GM18870 (cell line): Measurements from ENCODE around the gene AAGAB.

ENCODE experiments used
- ATAC-seq: cut with Tn5 transposase; IDR thresholded peaks from one replicate; pipeline ENCODE4 v1.9.1; 2021; ENCODE audit warnings: moderate library complexity; ENCODE audit not compliant: unreplicated experiment

AAGAB gene

GRCh38 chr15:67174864-67175573 is 79.4 kb downstream of the AAGAB start:
- no peak for ATAC-seq

GRCh38 chr15:67174446-67174845 is 80.0 kb downstream of the AAGAB start:
- ATAC-seq, result no peak

GRCh38 chr15:67173786-67174185 is 80.7 kb downstream of the AAGAB start:
- no peak for ATAC-seq

DNA sequence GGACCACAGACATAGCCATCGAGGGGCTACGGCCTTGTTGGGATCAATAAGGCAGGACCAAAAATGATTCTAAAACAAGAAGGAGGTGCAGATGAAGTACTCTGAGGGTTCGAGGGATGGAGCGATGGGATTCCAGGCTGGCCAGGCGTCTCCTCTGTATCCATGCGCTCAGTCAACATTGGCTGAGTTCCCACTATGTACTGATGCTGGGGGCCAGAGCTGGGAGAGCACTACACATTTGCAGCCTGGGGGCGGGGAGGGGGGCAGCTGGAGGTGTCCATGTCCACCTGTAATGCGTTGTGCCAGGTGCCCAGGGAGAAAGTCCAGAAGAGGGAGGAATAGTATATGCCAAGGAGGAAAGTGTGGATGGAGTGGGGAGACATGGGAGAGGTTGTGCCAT is 81.5 kb downstream of the AAGAB start:
- no peak for ATAC-seq

DNA sequence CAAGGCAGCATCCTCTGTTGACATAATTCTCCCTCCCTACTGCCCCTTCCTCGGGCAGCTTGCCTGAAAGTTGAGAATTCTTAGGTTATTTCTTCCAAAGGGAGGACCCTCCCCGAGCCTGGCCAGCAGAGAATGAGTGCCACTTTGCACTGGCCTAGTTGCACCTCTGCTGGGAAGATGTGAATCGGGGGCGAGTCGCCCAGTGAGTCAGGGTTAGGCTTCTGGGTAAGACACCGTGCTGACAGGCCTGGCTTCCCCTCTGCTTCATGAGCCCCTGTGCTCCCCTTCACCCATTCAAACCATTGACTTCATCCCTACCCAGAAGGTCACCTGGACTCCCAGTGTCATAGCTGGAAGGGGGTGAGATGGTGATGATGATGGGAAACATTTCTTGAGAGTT is 82.3 kb downstream of the AAGAB start:
- ATAC-seq, result no peak

- ATAC-seq, result no peak
Observed at GRCh38 chr15:67171471-67171870, 83.0 kb downstream of the AAGAB start.

DNA sequence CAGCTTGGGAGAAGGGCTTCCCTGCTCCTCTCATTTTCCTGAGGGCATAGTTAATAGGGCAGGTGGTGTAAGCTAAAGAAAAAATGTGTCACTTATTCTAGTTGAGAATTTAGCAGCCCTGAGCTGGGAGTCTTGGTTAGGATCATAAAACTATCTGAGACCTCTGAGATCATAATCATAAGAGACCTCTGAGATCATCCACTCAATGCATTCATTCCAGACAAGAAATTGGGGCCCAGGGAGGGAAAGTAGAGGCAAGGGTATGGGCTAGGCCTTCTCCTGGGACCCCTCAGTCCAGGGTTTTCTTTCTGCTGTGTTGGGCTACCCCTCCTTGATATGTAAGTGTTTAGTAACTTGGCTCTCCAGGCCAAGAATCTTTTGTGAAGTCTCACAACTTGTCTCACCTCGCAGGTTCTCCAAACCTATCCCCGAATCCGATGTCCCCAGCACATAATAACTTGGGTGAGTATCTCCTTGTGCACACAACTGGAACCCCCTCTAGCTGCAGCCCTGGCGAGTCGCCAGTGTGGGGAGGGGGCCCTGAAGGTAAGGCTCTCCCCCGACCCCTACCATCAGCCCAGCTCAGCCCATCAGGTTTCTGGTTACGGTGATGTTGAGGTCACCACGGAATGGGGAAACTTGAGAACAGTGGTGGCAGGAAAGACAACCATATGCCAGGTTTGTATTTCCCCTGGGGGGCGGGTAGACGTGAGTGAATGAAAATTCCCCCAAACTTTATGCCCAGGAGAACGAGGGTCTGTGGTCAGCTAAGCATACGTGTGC is 84.1 kb downstream of the AAGAB start:
- no peak for ATAC-seq

DNA sequence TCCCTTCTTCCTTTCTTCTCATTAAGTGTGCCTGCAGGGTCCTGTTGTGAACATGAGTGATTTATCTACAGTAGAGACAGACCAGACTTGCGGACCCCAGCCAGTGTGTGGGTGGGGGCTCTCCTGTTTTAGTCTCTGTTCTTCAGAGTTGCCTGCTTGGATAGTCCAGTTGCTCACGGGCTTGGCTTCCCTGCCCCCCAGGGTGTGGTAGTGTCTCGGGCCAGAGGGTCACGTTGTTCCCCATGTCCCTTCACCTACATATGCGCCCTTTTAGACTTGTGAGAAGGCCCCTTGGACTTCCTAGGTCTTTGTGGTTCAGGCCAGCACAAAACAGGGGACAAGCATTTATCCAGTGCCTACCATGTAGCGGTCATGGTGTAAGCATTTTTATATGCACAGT is 85.8 kb downstream of the AAGAB start:
- ATAC-seq, result no peak

DNA sequence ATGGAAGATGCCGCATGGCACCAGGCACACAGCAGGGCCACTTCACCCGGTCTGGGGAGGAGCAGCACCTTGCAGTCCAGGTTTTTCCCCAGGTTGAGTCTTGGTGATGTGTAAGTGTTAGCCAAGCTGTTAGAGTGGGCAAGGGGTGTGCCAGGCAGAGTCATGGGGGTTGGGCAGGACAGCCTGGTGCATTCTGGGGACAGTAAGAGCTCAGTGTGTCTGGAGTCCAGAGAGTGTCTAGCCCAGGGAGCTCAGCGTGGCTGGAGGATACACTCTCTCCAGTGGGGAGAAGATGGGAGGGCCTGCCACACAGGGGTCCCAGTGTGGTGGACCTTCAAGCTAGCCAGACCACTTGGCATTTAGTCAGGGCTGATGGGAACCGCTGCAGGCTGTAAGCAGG is 87.4 kb downstream of the AAGAB start:
- ATAC-seq, result no peak

DNA sequence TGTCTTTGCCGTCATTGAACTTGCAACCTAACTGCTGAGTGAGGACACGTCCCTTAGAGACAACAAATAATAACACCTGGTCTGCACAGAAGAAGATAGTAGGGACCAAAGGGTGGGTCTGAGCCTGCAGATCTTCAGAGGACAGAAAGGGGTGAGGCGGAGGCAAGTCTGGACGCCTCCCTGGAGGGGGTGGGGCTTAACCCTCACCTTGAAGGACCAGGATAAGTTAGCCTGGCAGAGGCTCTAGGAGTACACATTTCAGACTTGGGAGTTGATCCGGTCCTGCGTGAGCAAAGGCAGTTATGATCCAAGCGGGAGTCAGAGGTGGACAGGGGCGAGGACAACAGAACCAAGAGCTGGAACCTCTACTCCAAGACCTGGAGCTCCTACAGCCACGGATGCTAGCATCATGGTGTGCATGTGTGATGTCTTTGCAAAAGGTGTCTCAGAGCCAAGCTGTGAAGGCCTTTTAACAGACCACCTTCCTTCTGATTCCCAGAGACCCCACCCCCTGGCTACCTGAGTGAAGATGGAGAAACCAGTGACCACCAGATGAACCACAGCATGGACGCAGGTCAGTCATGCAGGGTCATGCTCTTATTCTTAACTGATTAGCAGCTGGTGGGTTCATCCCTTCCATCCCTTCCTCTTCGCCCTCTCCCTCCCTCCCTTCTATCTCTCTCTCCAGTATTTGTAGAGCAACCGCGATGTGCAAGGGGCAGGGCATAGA is 88.0 kb downstream of the AAGAB start:
- no peak for ATAC-seq

- no peak for ATAC-seq
Observed at GRCh38 chr15:67165254-67166253, 88.9 kb downstream of the AAGAB start.

DNA sequence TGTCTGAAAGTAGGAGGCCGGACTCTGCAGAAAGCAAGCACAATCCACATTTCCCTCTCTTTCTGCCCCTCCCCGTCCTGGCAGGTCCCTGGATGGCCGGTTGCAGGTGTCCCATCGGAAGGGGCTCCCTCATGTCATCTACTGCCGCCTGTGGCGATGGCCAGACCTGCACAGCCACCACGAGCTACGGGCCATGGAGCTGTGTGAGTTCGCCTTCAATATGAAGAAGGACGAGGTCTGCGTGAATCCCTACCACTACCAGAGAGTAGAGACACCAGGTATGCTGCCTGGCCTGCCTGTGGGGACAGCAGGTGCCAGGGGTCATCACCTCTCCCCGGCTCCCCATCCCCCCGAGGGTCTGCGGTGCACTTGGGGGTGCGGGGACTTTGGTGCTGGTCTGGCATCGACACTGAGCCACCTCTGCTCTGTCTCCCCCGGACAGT is 89.6 kb downstream of the AAGAB start:
- ATAC-seq, result no peak

GRCh38 chr15:67164401-67164791 is 90.1 kb downstream of the AAGAB start:
- no peak for ATAC-seq

DNA sequence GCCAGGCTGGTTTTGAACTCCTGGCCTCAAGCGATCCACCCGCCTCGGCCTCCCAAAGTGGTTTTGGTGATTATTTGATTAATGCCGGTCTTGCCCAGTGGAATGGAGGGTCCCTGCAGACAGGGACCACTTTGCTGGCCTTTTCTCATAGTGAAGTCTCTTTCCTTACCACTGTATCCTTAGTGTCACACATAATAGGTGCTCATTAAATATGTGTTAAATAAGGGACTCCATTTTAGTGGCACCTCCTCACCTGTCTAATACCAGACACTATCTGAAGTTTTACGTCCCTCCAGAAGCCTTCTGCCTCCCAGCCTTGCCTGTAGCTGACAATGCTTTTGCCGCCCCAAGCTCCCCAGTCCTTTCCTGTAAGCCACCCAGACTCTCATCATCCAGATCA is 91.3 kb downstream of the AAGAB start:
- no peak for ATAC-seq

DNA sequence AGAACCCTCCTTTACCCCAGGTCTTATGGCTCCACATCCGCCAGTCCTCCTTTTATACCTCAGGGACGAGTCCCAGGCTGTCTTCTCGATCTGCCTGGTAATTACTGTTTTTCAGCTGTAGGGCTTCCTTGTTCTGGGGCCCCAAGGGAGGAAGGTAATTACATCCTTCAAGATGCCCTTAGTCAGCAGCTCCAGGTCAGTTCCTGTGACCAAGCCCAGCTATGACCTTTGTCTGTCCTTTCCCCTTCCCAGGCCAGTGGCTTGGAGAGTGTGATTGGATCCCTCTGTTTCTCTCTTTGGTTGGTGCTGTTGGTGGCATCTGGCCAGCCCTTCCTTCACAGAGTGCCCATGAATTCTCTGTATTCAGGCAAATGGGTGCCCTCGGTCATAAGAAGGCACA is 92.6 kb downstream of the AAGAB start:
- no peak for ATAC-seq

DNA sequence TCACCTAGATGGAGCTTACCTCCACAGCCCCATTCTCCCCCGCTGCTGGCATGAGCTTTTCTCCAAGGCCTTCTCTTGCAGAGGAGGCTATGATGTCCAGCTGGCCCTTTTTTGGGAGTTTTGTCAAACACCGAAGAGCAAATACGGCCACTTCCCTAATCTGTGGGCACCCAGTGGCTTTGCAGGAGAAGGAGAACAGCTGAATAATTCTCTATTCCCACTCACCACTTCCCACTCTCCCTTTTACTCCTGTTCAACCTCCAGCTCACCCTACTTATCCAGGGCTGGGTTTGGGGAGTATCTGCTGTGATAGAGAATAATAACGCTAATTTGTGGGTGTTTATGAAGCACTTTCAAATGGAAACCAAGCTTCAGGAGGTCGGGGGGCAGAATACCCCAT is 93.0 kb downstream of the AAGAB start:
- no peak for ATAC-seq

GRCh38 chr15:67158367-67158766 is 96.1 kb downstream of the AAGAB start:
- ATAC-seq, result no peak

- no peak for ATAC-seq
Observed at GRCh38 chr15:67157521-67158252, 96.8 kb downstream of the AAGAB start.

DNA sequence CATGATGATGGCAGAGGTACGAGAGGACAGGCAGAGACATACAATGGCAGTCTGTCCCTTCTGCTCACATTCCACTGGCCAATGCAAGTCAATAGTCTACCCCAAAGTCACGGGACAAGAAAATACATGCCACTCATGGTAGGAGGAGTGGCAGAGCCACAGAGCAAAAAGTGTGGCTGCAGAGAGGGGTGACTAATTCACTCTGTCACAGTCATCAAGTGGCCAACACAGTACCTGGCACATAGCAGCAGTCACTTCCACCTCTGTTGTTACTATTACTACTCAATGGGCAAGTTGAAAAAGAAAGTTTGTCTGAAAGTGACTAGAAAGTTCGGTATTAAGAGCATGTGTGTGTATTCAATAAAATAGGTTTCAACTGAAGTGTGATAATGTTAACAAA is 97.6 kb downstream of the AAGAB start:
- ATAC-seq, result no peak

DNA sequence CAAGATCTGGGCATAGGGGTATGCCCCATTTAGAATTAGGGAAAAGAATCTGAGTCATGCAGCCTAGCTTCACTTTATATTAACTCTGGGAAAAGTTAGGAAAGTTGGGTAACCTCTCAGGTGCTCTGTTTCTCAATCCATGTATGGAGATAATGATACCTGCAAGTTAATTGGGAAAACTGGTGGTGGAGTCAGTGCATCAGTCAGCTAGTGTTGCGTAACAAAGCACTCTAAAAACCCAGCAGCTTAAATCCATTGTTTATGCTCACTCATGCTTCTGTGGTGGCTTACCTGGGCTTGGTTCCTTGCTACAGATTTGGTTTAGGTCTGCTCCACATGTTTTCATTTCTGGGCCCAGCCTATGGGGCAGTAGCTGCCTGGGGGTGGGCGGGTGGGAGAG is 98.0 kb downstream of the AAGAB start:
- ATAC-seq, result no peak
